GM18505 (cell line): ENCODE data around the gene MX1.

Source experiments
- ATAC-seq: cut with Tn5 transposase; IDR thresholded peaks from one replicate; pipeline ENCODE4 v1.9.1; 2021; ENCODE audit not compliant: unreplicated experiment
- POLR2A ChIP-seq: IDR thresholded peaks from 4 replicates; pipeline ENCODE4 v1.6.1; 2011; ENCODE audit warnings: borderline replicate concordance; ENCODE audit not compliant: insufficient read depth, insufficient read length; ENCODE audit errors: extremely low read depth

The MX1 gene

DNA sequence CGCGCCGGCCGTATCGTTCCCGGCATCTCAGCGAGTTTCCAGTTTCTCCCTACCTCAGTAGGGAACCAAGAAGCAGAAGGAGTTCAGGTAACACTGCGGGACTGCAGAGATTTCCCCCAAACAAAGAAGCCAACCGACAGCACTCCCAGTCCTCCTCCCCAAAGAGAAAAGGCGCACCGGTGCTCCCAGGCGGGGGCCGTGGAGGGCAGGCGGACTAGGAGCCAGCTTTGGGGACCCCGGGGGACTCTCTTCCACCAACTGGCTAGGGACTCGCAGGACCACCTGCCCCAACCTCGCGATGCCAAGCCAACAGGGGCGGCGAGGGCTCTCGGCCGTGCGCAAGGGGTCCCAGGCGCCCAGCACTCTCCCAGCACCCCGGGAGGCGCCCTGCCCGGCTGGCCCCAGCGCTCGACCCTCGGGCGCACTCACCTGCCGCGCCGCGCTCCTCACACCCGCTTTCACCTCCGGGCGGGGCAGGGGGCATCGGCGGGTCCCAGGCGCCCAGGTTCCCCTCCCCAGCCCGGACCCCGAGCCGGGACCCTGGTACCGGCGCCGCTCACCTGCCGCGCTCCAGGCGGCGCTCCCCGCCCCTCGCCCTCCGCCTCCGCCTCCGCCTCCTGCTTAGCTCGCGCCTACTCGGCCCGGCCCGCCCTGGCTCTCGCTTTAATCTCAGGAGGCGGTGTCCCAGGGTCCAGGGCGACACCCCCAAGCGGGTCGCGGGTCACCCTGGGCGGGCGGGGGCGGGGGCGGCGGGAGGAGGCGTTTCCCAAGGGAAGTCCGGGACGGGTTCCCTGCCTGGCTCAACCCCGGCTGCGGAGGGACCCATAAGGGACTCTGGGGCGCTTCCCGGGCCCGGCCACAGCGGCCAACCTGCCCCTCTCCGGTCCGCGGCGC, 81.7 kb downstream of the MX1 start, which contains the start of gene TMPRSS2:
TSS of gene TMPRSS2 (minus strand) at position 638 of the 894 bp plus-strand sequence. CDS start 10,025 bp downstream, outside the sequence.
- TF ChIP-seq POLR2A: no peak
- no peak for ATAC-seq

DNA sequence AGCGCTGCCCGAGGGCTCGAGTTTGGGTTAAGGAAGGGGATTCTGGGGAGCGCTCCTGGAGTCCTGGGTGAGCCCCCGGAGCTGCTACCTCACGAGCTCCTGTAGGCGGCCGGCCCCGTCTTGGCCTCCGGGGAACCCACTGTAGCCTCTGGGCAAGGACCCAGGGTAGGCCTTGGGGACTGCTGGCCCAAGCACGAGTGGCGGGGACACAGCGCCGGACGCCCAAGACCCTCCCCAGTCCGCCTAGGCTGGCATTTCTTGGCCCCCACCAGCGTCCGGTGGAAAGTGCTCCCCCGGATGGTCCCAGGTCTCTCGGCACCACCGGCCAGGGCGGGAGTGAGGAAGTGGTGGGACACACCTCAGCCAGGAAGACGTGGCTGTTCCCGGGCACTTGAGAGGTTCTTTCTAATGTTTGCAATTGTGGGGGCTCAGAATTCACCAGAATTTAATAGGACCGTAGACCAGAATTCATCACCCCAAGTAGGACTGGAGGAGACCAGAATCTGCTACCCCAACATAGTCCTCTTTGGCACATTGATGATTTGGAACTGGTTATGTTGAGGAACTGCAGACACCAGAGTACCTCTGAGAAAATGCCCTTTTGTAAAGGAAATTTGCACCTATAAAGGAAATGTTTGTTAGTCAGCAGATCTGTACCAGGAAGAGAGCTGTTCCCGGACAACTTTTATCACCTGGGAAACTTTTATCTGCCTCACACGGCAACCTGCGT, 82.5 kb downstream of the MX1 start:
- ATAC-seq: no peak
- TF ChIP-seq POLR2A: no peak
